Inflammatory macrophage (primary cell): Measurements from ENCODE around the gene ONECUT3.

Source experiments
- DNase-seq, 2 donors: peaks; one replicate each; pipeline ENCODE4 v3.0.0-alpha.2; 2020 to 2022

The ONECUT3 gene

GRCh38 chr19:1799695-1800342 lies 46.5 kb downstream of the ONECUT3 start:
- DNase-seq, result no peak

- DNase-seq, result no peak
These were observed 51.6 kb downstream of the ONECUT3 start for GRCh38 chr19:1804858-1805257.

DNA sequence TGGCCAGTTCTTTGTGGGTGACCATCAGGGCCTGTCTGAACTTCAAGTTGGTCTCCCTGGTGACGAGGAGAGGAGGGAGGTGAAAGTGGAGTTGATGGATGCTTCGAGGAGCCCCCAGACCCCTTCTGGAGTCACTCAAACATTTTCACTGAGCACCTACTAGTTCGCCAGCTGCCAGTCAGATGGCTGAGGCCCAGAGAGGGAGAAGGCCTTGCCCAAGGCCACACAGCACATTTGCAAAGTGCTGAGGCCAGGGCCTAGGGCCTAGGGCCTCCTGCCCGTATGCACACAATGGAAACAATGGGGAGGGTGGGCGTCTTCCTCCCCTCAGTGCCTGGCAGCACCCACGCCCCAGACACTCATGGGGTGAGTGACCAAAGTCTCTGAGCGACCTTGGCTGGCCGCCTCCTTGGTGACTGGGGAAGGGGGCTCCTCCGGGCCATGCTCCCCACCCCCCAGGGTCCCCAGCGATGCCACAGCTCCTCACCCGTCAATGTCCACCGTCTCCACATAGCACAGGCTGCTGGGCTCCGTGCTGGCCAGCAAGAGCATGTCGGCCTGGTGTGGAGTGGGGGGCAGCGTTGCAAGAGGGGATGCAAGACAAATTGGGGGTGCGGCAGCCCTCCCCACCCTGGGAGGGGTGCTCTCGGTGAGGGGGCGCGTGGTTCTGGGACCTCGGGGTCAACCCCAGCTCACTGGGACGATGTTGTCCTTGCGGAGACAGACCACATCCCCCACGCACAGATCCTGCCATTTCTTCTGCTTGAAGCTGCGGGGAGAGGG lies 52.3 kb downstream of the ONECUT3 start:
- DNase-seq, result no peak

DNA sequence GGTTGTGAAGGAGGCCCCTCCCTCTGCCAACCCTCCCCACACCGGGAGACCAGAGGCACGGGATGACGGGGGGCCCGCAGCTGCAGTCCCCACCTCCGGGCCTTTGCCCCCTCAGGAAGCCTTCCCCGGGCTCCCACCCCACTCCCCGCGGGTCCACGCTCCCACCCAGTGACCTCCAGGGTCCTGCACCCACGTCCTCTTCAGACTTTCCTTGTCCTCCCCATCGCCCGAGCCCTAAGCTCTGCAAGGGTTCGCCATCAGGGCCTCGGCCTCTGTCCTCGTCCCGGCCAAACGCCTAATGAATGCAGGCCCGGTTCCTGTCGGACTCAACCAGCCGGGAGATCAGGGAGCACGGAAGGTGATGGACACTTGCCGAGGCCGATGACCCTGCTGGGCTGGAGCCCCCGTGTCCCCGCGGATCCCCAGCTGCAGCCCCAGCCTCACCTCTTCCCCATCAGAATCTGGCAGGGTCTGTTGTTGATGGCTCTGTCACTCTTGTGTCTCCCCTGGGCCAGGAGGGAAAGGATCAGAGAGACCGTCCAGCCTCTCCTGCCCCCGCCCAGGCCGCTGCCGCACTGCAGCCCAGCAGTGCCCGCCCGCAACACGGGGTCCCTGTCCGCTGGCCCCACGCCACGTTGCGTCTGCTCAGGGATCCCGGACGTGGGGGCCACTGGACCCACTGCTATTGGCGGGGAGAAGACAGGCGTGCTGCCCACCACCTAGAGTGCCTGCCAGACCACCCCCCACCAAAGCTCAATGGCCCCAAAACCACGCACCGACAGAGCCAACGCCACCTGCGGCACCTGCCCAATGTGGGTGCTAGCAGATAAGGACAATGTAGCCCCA lies 53.1 kb downstream of the ONECUT3 start:
- DNase-seq, result no peak

DNA sequence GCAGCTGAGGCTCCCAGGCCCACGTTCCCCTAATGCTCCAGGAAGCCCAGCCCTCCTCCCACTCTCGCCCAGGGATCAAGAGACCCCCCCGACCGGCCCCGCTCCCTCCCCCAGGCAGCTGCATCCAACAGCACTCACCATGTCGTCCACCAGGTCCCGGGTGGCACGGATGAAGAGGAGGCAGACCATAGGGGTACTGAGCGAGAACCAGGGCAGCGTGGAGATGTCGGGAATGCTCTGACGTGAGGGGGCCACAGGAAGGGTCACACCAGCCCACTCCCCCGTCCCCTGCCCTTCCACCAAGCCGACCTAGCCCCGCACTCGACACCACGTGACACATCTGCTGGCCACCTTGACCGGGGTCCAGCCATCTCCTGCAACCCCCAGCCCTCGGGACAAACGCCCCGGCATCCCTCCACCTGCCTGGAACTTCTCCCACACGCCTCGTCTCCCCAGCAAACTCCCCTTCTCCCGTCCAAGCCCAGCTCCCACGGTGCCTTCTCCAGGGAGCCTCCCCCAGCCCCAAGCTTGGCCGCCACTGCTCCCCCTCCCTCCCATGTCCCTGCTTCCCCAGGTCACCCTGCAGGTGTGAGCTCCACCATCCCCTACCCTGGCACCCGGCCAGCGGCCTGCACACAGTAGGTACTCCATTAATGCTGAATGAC lies 53.9 kb downstream of the ONECUT3 start:
- DNase-seq, result no peak

DNA sequence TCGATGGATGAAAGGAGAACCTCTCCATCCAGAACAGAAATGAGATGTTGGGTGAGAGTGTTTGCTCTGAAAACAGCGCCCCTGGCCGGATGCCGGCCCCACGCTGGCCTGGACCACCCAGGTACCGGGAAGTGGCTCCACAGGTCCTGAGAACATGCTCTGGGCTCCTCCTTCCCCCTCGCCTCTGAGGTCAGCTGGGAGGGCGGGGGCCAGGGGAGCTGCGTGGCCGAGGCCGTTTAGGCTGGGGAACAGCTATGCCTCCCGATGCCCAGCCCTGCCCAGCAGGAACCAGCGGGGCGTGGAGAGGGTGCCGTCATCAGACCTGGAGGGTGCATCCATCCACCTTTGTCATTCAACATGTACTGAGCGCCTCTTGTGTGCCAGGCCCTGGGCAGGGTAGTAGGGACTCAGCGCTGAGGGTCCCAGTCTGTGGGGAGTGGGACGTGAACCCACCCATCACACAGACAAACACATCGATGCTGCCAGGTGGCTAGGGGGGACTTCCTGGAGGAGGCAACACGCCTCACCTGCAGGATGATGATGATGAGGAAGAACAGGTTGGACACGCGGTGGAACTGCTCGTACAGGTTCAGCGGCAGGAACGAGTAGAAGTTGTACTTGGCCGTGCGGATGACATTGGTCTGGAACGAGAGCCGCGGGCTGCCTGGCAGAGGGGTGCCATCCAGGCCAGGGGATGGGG lies 54.5 kb downstream of the ONECUT3 start:
- no peak for DNase-seq

GRCh38 chr19:1808395-1808731 lies 55.1 kb downstream of the ONECUT3 start:
- no peak for DNase-seq

DNA sequence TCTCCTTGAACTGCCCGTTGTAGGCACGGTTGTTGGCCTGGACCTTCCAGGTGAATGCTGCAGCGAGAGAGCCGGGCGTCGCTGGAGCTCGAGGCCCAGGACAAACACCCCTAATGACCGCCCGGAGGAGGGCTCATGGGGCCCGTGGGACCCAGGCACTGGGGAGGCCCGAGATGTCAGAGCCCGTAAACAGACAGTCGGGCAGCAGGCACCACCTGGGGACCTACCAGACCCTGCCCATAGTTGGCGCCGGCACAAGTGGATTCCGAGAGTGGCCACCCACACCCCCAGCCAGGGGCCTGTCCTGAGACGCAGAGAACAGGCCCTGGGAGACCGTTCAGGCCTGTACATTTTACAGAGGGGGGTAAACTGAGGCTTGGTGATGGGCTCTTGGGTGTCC lies 56.4 kb downstream of the ONECUT3 start:
- no peak for DNase-seq

- no peak for DNase-seq
These were observed 57.3 kb downstream of the ONECUT3 start for GRCh38 chr19:1810439-1811160.

DNA sequence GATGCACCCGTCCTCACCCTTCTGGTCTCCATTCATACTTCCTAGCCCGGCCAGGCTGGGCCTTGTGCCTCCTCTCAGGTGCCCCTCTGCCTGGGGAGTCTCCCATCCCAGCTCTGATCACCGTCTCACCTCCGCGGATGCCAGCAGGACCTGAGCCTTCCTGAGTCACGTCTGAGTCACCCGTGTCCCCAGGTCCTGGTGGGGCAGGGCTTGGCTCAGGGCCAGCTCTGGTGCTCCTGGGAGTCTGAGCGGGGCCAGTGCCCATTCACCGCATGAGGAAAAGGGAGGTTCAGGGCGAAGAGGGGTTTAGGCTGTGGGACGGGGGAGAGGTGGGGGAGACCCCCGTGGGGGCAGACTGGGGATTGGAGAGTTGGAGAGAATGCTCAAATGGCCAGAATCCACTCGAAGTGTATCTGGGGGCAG lies 58.2 kb downstream of the ONECUT3 start:
- no peak for DNase-seq

DNA sequence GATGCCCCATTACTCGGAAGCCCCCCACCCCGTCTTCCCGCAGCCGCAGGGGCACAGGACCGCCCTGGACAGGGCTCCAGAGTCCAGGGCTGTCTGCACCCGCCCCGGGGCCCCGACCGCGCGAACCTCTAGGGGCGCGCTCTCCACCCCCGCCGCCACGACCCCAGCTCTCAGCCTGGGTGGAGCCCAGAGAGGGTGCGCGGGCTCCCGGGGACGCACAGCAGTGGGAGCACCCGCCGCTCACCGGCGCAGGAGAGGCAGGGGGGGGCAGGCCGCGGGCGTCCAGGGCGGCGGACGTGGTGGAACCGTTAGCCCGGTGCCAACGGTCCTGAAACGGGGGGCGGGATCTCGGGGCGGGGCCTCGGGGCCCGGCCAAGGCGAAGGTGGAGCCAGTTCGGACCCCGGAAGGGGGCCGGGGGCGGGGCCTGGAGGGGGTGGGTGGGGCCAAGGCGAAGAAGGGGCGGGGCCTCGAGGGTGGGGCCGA lies 58.7 kb downstream of the ONECUT3 start, which contains the start of gene ATP8B3:
ATP8B3 (minus strand) TSS at position 335 of the 484 bp plus-strand sequence. CDS start 540 bp downstream, outside the sequence.
- no peak for DNase-seq

DNA sequence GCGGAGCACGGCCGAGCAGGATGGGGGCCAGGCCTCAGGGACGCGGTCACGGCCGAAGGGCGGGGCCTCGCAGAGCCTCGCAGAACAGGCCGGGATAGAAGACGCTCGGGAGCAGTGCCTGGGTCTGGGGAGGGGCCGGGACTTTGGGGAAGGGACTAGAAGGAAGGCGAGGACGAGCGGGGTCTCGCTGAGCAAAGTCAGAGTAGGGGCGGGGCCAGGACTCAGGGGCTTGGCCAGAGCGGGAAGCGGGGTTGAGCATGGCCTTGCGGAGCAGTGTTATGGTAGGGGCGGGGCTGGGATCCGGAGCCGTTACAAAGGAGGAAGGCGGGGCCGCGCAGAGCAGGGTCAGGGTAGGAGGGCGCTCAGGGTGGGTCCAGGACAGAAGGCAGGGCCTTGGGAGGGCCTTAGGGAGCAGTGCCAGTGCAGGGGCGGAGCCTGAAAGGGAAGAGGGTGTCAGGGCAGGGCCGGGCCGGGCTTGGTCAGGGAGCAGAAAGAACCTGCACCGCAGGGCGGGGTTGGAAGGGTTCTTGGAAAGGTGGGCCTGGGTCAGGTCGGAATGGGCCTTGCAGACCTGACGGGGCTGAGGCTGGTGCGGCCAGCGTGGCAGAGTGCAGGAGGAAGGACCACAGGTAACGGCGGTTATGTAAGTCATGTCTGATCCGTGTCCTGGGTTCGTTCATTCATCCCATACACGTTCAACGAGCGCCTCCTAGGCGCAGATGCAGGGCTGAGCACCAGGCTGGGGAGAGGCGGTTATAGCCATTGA lies 59.3 kb downstream of the ONECUT3 start:
- peak; percentile 98 for DNase-seq

DNA sequence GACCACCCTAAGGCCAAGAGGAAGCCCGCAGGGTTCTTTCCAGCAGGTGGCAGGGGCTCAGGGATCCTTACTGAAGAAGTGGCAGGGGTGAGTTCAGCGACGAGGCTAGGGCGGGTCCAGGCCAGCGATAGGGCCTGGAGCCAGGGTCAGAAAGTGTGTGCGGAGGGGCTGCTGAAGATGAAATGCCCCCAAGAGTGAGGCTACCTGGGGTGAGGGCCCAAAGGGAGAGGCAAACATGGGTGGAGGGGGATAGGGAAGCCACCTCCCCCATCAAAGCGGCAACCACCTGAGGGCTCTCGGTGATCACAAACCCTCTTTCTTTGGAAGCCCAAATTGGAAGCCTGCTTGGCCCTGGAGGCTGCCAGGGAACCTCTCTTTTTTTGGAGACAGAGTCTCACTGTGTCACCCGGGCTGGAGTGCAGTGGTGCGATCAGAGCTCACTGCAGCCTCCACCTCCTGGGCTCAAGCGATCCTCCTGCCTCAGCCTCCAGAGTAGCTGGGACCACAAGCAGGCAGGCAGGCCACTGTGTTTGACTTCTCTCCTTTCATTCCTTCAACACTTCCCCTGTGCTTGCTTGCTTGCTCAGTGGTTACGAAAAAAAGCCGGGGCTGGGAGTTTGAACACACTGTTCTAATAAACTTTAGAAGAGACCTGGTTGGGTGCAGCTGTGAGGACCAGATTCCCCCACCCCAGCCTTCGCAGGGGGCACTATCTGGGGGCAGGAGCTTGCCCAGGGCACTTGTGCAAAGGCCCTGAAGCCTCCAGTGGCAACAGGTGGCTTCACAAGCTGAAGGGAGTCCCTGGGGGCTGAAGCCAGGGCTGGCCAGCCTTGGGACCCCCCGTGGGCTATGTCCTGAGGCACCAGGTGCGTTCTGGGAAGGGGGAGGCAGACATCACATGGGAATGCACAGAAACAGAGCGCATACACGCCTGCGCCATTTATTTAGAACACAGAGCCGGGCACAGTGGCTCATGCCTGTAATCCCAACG lies 60.2 kb downstream of the ONECUT3 start:
- no peak for DNase-seq

GRCh38 chr19:1814391-1814790 lies 61.1 kb downstream of the ONECUT3 start:
- no peak for DNase-seq

GRCh38 chr19:1814833-1815604 lies 61.7 kb downstream of the ONECUT3 start:
- DNase-seq, result no peak

DNA sequence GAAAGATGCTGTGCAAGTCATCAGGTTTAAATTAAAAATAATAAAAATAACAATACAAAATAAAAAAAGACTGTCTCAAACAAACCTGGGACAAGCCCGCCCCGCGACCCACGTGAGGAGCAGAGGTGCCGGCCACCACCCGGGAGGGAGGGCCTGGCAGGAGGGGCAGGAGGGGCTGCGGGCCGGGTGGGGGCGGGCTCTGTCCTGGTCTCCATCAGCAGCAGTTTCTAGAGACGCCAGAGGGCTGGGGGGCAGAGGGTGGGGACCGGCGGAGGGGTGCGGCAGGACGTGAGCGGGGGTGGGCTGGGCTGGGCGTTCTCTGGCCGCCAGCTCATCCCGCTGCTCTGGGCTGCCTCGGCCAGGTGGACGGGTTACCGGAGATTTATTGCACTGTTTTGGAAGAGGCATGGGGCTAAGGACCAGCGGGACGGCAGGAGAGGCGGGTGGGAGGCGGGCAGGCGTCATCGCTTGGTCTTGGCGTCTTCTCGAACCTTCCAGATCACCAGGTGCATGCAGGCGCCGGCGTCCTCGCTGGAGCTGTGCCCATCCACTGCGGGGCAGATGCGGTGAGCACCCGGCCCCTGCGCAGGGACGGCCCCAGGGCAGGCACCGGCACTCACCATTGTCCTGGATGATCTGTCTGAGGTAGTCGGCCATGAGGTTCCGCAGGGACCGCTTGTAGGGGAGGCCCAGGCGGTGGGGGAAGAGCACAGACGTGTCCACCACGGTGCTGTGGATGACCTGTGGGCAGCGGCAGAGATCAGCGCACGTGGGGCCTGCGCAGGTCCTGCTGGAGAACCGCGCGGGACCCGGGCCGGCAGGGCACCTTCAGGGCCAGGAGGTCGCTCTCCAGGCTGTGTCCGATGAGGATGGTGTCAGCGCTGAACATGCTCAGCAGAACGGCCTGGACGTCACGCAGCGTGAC lies 62.6 kb downstream of the ONECUT3 start:
- no peak for DNase-seq
